Activated CD8-positive, alpha-beta memory T cell treated with anti-CD3 and anti-CD28 coated beads, Interleukin-2, amount 50 U/mL, for 4 hours (primary cell): ENCODE data around the gene STK16.

Experiments used
- DNase-seq: peaks from one replicate; pipeline ENCODE4 v3.0.0-alpha.2; 2020

Gene STK16

DNA sequence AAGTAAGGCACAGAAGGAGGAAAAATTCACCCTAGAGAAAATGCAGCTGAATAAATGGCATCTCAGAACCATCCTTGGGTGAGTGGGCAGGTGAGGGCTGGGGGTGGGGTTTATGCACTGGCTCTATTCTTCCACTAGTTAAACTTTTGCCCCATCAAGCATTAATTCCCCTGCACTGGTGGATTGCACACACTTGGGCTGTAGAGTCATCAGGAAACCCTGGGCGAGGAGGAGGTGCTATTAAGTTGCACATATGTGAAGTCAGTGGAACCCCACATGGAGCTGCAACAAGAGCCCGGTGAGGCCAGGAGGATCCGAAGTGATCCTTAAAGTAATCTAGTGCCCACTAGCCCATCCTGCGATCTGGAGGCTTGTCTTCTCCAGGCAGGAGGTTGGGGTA is 27.1 kb downstream of the STK16 start:
- DNase-seq, result no peak

DNA sequence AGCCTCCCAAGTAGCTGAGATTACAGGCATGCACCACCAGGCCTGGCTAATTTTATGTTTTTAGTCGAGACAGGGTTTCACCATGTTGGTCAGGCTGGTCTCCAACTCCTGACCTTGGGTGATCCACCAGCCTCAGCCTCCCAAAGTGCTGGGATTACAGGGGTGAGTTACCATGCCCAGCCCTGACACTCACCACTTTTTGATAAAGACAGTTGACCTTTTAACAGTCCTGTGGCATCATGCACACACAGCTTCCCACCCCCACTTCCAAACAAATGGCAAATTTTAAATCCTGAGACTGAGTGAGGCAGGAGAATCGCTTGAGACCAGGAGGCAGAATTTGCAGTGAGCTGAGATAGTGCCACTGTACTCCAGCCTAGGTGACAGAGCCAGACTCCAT is 27.7 kb downstream of the STK16 start:
- DNase-seq, result no peak

DNA sequence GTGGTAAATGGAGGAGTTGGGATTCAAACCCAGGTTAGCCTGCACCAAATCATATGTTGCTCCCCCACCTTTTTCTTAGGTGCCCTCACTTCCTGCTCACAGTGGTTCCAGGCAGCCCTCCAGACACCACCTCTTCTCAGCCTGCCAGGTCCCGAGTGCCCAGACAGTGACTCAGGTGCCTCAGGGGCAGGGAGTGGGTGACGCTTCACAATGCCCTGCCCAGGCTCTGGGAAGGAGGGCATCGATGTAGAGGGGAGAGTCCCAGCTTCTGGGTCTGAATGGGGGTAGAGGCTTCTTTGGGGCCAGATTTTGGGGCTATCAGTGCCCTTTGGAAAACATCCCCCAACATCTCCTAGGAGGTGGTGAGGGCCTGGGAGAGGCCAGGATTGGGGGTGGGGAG is 28.7 kb downstream of the STK16 start:
- DNase-seq, result no peak

DNA sequence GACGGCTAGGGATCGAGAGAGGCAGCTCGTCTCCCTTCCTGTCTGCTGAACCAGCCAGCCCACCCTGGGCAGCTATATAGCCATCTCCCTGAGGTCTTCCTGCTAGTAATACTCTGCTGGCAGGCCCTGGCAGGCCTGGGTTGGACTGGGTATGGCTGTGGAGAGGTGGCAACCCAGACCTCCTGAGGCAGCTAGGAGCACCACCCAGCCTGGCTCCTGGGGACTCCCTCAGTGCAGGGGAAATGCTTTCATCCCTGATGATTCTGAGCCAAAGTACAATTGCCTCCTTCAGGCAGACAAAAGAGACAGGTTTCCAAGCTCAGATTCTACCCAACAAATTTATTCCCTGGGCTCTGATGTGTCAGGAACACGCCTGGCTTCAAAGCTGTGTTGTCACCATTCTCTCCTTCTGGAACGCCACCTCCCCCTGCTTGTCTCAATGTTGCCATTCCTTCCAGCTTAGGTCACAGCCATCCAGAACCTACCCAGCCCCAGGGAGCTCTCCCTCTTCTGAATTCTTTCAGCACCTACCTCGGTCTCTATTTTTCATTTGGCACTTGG is 29.2 kb downstream of the STK16 start:
- DNase-seq, result no peak

DNA sequence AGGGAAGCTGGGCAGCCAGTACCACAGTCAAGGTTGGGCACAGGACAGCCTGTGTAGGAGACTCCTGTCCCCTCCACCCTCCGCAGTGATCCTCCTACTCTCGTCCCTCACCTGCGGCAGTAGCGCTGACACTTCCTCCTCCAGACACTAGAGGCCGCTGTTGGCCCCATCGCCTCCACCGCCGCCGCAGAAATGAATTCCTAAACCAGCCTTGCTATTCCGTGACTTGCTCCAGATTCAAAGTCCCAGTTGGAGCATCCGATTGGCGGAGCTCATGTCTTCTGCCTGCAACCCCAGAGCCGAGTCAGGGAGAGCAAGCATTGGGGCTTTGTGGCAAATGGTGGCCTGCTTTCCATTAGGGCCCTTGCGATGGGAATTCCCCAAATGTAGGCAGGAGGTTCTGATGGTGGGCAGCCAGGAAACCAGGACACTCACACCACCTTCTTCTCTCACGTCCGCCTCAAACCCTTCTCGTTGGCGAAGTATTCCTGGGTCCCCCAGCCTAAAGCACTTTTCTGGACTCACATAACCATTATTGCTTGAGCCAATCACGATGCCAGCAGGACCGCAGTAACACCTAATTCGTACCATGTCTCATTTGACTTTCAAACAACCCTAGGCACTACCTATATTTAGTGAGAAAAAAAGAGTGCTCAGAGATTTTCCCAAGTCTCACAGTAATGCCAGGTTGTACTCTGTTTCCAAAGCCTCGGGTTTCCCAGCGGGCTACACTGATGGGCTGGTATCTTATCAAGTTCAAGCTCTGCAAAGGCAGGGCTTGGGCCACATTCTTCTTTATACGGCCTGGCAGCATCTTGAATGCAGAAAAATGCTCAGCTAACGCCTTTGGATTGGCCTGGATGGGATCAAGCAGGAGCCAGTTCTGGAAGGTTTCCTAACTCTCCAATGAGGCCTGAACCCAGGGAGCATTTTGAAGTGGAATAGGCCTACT is 32.7 kb downstream of the STK16 start:
- DNase-seq, result peak; percentile 71

DNA sequence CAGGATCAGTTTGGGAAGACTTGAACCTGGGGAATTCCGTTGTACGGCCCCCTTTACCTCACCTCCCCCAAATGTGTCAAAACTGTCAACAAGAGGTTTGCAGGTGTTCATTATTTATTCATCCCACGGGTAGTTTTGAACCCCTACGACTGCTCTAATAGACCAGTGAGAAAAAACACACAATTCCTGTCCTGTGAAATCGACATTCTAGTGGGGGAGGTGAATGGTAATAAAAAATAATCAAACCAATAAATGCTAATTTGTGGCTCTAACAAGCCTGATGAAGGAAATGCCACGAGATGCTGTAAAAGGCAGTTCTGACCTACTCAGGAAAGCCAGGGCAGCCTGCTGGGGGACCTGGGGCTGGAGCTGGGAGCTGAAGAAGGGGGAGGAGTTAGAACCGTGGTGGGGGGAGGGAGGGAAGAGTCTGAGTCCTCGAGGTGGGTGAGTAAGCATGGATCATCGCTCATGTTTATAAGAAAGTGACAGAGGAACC is 33.4 kb downstream of the STK16 start:
- no peak for DNase-seq

DNA sequence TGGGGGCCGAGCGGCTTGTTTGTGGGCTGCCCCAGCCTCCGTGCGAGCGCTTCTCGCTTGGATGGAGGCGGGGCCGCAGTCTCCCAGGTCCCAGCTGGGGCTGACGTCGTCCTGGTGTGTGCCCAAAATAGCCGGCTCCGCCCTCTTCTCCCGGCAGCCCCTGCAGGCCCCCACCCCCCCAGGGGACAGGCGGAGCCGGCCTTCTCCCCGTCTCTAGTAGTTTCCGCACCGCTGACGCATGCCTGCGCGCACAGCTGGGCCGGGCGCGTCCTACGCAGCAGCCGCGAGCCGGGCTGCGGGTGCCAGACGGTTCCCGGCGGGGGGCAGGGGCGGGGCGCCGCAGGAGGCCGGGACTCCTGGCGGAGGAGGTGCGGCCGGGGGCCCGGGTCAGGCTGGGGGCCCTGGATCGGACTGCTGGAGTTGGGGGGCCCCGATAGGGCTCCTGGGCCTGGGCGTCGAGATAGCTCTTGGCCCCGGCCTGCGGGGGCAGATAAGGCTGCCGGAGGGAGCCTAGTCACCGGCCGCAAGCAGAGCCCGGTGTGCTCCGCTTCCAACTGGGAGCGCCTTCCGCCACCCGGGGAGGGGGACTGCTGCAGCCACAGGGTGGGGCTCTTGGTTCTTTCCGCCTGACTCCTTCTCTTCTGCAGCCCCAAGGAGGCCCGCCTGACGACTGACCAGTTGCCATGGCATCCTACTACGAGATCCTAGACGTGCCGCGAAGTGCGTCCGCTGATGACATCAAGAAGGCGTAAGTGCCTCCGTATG is 34.1 kb downstream of the STK16 start, which contains the start of gene DNAJB2:
Gene DNAJB2 (plus strand): TSS at position 216 of the 765 bp plus-strand sequence. CDS start 468 bp downstream, at position 684.
- DNase-seq, result peak; percentile 99

DNA sequence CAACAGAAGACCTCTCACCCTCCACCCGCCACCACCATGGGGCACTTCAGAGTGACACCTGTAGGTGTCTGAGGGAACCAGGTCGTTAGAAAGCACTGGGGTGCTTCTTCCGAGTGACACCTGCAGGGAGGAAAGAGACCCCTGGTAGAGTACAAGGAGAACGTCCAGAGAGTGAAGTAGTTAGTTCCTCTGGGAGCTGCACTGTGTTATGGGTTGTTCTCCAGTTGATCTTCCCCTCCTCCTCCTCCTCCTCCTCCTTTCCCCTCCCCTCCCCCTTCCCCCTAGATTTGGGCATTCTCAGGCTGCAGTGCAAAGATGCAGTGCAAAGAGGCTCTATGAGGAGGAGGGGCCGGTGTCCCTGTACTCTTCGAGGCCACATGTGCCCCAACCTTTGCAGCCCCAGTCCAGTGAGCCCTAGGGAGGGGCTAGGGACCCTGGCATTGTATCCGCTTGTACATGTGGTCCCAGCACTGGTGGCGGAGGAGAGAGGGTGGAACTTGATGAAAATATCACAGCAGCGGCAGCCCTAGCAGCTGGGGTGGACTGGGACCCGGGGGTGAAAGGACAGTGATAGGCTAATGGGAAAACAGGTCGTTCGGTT is 34.7 kb downstream of the STK16 start:
- no peak for DNase-seq

DNA sequence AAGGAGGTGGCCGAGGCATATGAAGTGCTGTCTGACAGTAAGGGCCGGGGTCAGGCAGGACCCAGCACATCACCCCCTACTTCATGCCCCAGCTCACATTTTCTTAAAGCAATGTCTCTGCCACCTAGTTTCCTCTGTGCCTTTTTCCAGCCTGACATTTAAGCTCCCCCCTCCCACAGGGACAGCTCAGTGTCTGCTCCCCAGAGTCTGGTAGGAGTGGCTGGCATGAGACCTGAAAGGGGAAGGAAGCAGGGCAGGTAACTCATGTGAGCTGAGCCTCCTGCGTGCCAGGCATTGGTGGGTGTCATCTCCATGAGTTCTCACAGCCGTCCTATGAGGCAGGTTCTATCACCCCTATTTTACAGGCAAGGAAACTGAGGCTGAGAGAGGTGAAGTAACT is 35.4 kb downstream of the STK16 start:
- no peak for DNase-seq

DNA sequence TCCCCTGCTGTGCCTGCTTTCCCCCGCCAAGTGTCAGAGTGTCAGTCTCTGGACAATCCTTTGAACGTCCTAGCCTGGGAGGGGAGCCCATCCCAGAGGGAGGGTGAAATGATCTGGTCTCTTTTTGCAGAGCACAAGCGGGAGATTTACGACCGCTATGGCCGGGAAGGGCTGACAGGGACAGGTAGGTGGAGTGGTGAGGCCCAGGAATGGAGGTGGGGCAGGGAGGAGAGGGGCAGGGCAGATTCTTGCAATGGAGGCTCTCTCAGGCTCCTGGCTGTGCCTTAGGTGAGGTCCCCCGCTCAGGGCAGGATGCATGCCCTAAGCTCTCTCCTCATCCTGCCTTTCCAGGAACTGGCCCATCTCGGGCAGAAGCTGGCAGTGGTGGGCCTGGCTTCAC is 36.3 kb downstream of the STK16 start:
- no peak for DNase-seq

DNA sequence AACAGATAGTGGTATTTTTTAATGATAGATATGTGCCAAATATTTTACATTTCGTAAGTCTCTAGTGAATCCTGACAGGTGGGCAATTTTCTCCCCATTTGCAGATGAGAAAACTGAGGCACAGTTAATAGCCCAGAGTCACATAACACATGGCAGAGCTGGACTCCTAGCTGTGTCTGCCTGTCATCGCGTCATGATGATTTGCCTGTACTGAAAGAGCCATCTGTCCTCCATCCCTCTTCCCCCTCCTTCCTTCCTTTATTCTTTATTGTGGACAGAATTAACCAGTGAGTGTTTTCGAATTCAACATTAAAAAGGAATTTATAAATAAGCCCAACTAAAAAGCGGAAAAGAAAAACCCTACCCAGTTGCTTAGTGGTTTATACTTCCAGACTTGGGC is 37.1 kb downstream of the STK16 start:
- no peak for DNase-seq

DNA sequence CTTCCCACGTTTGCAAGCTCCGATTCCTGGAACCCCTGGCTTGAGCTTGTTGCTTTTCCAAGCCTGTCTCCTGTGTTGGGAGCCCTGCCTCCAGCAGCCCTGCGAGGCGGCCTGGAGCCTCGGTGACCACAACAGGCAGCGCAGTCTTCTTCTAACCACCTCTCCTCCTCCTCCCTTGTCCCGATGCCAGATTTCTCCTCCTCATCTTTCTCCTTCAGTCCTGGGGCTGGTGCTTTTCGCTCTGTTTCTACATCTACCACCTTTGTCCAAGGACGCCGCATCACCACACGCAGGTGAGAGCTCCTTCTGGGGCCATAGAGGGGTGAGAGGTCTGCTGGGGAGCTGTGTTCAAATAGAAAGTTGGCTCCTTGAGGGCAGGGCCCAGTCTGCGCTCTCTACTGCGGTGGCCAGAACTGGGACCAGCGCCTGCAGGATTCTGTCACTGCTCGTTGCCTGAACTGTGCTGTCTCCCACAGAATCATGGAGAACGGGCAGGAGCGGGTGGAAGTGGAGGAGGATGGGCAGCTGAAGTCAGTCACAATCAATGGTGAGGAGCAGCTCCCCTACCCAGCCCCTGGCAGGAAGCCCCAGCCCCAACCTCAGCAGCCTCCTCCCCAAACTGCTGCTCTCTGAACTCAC is 37.8 kb downstream of the STK16 start:
- DNase-seq, result no peak

DNA sequence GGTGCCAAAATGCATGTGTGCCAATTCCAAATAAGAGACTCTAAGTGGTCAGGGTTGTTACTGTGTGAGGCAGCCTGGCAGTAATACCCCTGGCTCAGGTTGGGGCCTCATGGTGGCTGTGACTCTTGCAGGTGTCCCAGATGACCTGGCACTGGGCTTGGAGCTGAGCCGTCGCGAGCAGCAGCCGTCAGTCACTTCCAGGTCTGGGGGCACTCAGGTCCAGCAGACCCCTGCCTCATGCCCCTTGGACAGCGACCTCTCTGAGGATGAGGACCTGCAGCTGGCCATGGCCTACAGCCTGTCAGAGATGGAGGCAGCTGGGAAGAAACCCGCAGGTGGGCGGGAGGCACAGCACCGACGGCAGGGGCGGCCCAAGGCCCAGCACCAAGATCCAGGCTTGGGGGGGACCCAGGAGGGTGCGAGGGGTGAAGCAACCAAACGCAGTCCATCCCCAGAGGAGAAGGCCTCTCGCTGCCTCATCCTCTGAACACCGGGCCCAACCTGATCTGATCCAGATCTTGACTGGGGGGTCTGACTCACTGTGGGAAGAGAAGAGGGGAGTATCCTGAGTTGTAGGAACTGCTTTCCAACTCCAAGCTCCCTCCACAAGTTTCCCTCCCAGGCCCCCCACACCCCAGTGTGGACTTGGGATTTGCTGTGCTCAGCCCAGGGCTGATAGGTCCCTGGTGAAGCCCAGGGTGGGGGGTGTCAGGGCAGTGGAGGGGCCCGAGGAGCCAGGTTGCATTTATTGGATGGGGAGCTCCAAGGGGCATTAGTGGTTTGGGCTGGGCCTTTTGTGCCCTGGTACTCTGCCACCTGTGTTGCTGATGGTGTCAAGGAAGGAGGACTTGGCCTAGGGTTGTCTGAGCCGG is 39.5 kb downstream of the STK16 start:
- no peak for DNase-seq

DNA sequence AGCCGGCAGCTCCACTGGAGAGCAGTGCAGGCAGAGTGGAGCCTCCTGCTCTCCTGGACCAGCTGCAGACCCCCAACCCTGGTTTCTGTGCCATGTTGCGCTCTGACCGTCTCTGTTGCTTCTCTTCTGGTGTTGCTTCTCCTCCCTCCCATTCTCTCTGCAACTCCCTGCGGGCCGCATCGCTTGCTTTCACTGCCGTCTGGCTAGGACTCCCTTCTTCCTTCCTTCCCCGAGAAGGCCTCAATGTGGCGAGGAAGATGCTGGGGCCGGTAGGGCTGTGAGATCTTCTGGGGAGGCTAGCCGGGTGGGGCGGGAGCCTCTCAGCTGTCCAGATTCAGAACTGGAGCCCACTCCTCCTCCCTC is 40.1 kb downstream of the STK16 start:
- DNase-seq, result no peak

DNA sequence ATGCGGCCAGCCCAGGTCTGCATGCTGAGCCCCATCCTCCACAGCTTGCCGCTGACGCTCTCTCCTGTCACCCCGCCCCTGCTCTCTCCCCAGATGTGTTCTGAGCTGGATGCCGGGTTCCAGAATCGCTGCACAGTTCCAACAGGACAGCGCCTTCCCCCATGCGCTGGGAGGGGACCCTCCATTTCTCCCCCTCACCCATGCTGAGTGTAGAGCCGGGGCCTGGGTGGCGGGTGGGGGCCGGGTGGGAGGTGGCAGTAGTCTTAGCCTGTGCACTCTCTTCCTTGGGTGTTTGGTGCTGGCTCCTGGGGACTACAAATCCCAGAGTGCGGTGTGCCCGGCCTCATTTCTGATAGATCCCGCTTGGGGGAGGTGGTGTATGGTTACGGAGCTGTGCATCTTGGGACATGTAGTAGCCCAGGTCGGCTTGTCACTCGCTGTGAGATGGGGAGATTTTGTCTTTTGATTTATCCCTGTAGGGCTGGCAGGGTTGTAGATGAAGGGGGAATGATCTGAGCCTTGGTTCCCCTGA is 40.7 kb downstream of the STK16 start:
- DNase-seq, result no peak

DNA sequence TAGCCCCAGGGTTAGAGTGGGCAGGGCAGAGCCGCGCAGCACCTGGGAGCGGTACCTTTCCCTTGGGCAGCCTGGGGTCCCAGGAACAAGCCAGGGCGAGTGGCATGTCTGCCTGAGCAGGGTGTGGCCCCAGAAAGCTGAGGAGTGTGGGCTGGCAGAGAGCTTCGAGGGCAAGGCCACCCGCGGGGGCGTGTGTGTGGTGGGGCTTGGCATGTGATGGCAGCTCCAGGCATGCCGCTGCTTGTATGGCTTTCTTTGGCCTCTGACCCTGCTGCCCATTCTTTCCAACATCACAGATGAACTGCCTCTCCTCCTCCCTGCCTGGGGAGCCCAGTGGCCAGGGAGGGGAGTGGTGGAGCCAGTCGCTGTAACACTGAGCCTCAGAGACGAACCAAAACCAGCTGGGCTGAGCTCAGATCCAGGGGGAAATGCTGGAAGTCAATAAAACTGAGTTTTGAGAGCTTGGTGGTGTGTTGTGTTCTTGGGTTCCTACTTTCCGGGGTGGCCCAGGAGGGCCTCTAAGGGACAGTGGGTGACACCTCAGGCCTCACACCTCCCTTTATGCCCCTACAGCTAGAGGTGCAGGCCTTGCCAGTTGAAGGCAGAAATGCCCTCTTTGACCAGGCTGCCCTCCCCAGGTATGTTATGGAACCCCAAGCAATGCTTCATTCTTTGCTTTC is 41.3 kb downstream of the STK16 start:
- no peak for DNase-seq

DNA sequence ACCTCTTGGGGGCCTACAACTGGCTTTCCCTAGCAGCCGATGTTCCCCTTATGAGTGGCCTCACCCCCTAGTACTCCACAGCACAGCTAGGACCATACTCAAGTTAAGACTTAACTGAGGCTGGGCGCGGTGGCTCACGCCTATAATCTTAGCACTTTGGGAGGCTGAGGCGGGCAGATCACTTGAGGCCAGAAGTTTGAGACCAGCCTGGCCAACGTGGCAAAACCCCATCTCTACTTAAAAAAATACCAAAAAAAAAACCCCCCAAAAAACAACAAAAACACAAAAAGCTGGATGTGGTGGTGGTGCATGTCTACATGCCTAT is 41.8 kb downstream of the STK16 start:
- DNase-seq, result peak; percentile 6

DNA sequence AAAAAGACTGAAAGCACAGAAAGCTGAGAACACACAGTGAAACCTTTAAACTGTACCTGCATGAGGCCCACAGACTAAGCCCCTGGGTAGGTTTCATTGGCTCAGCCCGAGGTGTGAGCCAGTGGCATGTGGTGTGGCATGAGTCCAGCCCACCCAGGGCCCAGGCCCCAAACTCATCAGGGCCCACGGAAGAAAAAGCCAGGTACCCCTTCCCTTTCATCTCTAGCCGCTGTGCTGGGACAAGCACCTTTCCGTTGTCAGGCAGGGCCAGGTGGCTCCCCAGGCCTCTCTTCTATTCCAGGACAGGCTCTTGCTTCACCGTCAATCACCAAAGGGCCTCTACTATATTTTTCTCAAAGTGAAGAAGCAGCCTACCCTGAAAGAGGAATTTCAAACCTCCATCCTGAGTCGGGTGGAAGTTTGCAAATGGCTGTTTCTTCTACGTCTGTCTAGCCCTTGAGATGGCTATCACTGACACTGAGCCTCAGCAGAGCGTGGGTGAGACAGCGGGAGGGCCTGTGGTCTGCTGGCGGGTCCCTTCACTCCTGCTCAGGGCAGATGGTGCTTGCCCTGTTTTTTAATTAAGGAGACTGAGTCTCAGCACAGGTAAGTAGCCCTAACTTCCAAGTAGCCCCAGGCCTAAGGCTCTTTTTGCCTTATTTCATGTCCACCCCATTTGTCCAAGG is 42.4 kb downstream of the STK16 start:
- DNase-seq, result no peak

DNA sequence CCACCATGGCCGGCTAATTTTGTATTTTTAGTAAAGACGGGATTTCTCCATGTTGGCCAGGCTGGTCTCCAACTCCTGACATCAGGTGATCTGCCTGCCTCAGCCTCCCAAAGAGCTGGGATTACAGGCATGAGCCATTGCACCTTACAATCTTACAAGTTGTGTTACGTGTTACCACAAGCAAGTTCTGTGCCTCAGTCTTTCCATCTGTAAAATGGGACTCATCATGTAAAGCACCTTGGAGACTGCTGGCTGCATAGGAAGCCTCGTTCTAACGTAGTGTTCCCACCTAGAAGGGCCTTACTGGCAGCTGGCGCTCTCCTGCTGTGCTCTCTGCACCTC is 43.9 kb downstream of the STK16 start:
- DNase-seq, result no peak
